ENCODE data around the gene ZHX3. TPM values are rescaled to one million over a fixed set of nuclear protein-coding genes. Genes with fewer than 3 reads are reported as not detected.
"Not testable (repeated sequence)": the region's sequence is repeated elsewhere in the genome, so short reads cannot be mapped to it uniquely, and the experiment has no call there.

ZHX3 gene
- total and polyA plus RNA-seq, 7 donors, result 3.6 to 69.0 (median 39.2) TPM

DNA sequence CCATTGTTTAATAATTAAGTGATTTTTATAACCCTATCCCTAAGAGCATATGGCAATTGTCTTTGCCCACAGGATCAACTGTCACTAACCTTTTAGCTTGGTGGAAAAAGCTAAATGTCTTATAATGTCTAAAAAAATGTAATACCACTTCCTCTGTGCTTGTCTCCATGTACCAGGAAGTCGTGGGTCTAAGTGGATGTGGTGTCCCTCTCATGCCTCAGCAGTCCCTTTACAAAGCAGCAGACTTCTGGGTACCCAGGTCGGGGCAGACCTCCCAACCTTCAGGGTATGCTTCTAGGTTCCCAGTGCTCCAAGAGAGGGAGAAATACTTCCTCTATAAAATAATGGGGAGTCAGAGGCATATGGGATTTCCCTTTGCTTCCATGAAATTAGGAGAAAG is 74.7 kb downstream of the ZHX3 start:
- Histone ChIP-seq H3K36me3 (no peaks in the 10 kb centered on the region), H3K9me3 (no peaks in the 10 kb centered on the region), H3K4me3 (no peak overlapping the region), H3K4me1 (peaks cover 0 to 51% (median 46%) of the 10 kb centered on the region in 4 donors), H3K27ac (no peak overlapping the region), H3K27me3 (no peaks in the 10 kb centered on the region)
- intact Hi-C loops (cut with DNase I), result no loop called here
- DNase-seq, result no peak
- whole genome bisulfite sequencing, 2 donors, result 45 to 83% methylated on average over 2 of the region's 2 CpGs
- TF ChIP-seq CTCF (IDR thresholded peaks at IDR 0.05) (no peak), POLR2A (IDR thresholded peaks at IDR 0.05) (no peak), POLR2AphosphoS5 (IDR thresholded peaks at IDR 0.05) (no peak), EP300 (IDR thresholded peaks at IDR 0.05) (no peak)

GRCh38 chr20:41242352-41242751 is 75.2 kb downstream of the ZHX3 start:
- H3K4me1 ChIP-seq, result peaks cover 0 to 46% (median 42%) of the 10 kb centered on the region in 4 donors
- DNase-seq, result no peak
- H3K36me3 ChIP-seq, result no peaks in the 10 kb centered on the region
- WGBS, 2 donors, result 74 to 76% methylated on average over 1 of the region's 1 CpG
- H3K4me3 ChIP-seq, result no peak overlapping the region
- no peaks in the 10 kb centered on the region for H3K27me3 ChIP-seq
- no peaks in the 10 kb centered on the region for H3K9me3 ChIP-seq
- no peak overlapping the region for H3K27ac ChIP-seq
- intact Hi-C loops (cut with DNase I), result no loop called here
- TF ChIP-seq POLR2A (IDR thresholded peaks at IDR 0.05), result no peak
- no peak for TF ChIP-seq POLR2AphosphoS5 (IDR thresholded peaks at IDR 0.05)
- no peak for TF ChIP-seq EP300 (IDR thresholded peaks at IDR 0.05)
- no peak for TF ChIP-seq CTCF (IDR thresholded peaks at IDR 0.05)

- H3K27ac ChIP-seq; intact Hi-C loops (cut with DNase I); DNase-seq; H3K27me3 ChIP-seq; H3K36me3 ChIP-seq; H3K4me3 ChIP-seq; H3K9me3 ChIP-seq: not testable (repeated sequence)
- H3K4me1 ChIP-seq, result peaks cover 0 to 36% (median 32%) of the 10 kb centered on the region in 4 donors
- WGBS, 2 donors, result 93 to 100% methylated on average over 2 of the region's 3 CpGs
Measured at GRCh38 chr20:41237233-41237632, 80.3 kb downstream of the ZHX3 start.

DNA sequence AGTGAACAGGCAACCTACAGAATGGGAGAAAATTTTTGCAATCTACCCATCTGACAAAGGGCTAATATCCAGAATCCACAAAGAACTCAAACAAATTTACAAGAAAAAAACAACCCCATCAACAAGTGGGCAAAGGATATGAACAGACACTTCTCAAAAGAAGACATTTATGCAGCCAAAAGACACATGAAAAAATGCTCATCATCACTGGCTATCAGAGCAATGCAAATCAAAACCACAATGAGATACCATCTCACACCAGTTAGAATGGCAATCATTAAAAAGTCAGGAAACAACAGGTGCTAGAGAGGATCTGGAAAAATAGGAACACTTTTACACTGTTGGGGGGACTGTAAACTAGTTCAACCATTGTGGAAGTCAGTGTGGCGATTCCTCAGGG is 80.7 kb downstream of the ZHX3 start:
- H3K27ac ChIP-seq; H3K9me3 ChIP-seq; intact Hi-C loops (cut with DNase I); DNase-seq; H3K4me3 ChIP-seq; H3K36me3 ChIP-seq; H3K27me3 ChIP-seq: not testable (repeated sequence)
- peaks cover 0 to 40% (median 35%) of the 10 kb centered on the region in 4 donors for H3K4me1 ChIP-seq
- WGBS, 2 donors, result 100% methylated on average over 1 of the region's 1 CpG

DNA sequence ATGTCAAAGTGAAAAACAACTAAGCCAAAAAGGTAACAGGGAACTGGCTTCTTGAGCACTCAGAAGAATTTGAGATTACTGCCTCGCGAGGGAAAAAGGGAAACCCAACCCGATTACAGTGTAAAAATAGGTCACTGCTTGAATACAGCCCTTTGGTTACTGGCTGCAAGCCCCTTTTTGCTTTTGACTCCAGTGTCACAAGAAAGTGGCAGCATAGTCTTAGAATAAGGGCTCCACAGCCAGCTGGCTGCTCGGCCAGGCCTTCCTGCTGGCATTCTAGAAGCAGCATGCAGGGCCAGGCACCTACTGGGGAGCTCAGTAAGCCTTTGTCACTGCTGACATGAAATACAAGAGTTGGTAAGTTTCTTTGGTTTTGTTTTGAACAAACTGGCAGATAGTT is 83.0 kb downstream of the ZHX3 start:
- WGBS, 2 donors, result 79 to 83% methylated on average over 4 of the region's 4 CpGs
- Histone ChIP-seq H3K27me3 (no peaks in the 10 kb centered on the region), H3K27ac (peak overlapping the region; percentile 59 to 75 (median 62)), H3K4me3 (no peak overlapping the region), H3K9me3 (no peaks in the 10 kb centered on the region), H3K4me1 (peaks cover 0 to 40% (median 38%) of the 10 kb centered on the region in 4 donors), H3K36me3 (no peaks in the 10 kb centered on the region)
- intact Hi-C loops (cut with DNase I), result loop anchor here (5.0 kb wide), 2 partner anchors 83 to 108 kb away; partner anchors contain the start of genes LPIN3 and ZHX3
- DNase-seq, result no peak
- TF ChIP-seq POLR2A (IDR thresholded peaks at IDR 0.05) (no peak), EP300 (IDR thresholded peaks at IDR 0.05) (no peak), POLR2AphosphoS5 (IDR thresholded peaks at IDR 0.05) (peak in 1 of 4 donors; percentile 9)

DNA sequence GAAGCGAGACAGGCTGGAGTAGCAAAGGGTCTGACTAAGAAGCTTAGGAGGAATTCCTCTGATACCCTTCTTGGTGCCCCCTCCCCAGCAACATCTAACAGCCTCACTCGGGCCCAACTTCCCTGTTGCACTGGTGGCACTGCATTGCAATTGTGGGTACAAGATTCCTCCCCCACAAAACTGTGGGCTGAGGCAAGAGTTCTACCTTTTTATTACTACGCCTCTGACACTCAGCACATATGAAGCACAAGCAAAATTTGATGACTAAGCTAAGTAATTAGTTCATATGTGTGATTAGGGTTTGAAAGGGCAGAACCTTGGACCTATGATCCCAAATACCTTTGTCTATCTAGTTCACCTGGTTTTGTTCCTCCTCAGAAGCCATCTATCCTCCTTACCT is 83.5 kb downstream of the ZHX3 start:
- TF ChIP-seq POLR2AphosphoS5 (IDR thresholded peaks at IDR 0.05) (no peak), EP300 (IDR thresholded peaks at IDR 0.05) (no peak), CTCF (IDR thresholded peaks at IDR 0.05) (no peak), POLR2A (IDR thresholded peaks at IDR 0.05) (no peak)
- intact Hi-C loops (cut with DNase I), result loop anchor here (5.0 kb wide), 2 partner anchors 83 to 108 kb away; partner anchors contain the start of genes LPIN3 and ZHX3
- H3K4me1 ChIP-seq, result peaks cover 0 to 45% (median 40%) of the 10 kb centered on the region in 4 donors
- H3K27ac ChIP-seq, result peak overlapping the region; percentile 59 to 75 (median 62)
- no peaks in the 10 kb centered on the region for H3K9me3 ChIP-seq
- no peaks in the 10 kb centered on the region for H3K36me3 ChIP-seq
- no peak for DNase-seq
- H3K4me3 ChIP-seq, result no peak overlapping the region
- 89% methylated on average over 3 of the region's 3 CpGs for WGBS, 2 donors
- H3K27me3 ChIP-seq, result no peaks in the 10 kb centered on the region
